K562 (cell line): Measurements from ENCODE around the gene DLAT. TPM values are rescaled to one million over a fixed set of nuclear protein-coding genes. Genes with fewer than 3 reads are reported as not detected.

Experiments used
- AFF1 ChIP-seq, 2 experiments: fragments of 450-650 bp; IDR thresholded peaks; 2 replicates each; pipeline ENCODE4 v1.6.1; 2018; ENCODE audit warnings: mild to moderate bottlenecking in 2 of 2, low read depth in 1 of 2; ENCODE audit not compliant: partially characterized antibody in 2 of 2
- BRD4 ChIP-seq: fragments of 200-600 bp; sonication (generic); IDR thresholded peaks from 2 replicates; pipeline ENCODE4 v1.6.1; 2017; ENCODE audit warnings: inconsistent platforms
- CXXC5 ChIP-seq: fragments of 250-450 bp; sonication (Bioruptor Pico); IDR thresholded peaks from 2 replicates; pipeline ENCODE4 v1.8.0; 2022; ENCODE audit warnings: inconsistent platforms, mild to moderate bottlenecking, moderate library complexity
- E2F1 ChIP-seq: sonication (generic); formaldehyde crosslinking; IDR thresholded peaks from 2 replicates; pipeline ENCODE4 v1.8.1; 2023; ENCODE audit warnings: mild to moderate bottlenecking, missing genetic modification reagents, moderate library complexity
- ETS2 ChIP-seq: IDR thresholded peaks from 2 replicates; pipeline ENCODE4 v1.6.1; 2016; ENCODE audit warnings: borderline replicate concordance, missing genetic modification characterization, mild to moderate bottlenecking, moderate library complexity, missing compliant biosample characterization; ENCODE audit not compliant: poor library complexity, severe bottlenecking
- ETV1 ChIP-seq: fragments of 450-650 bp; conservative IDR thresholded peaks from 2 replicates; pipeline ENCODE4 v1.6.1; 2016; ENCODE audit warnings: missing genetic modification characterization, control low read depth, low read depth, missing compliant biosample characterization
- GABPB2 ChIP-seq: fragments of 250-450 bp; sonication (Bioruptor Pico); conservative IDR thresholded peaks from 2 replicates; pipeline ENCODE4 v1.5.1; 2021; ENCODE audit warnings: mild to moderate bottlenecking
- HDAC8 ChIP-seq: fragments of 450-650 bp; IDR thresholded peaks from 2 replicates; pipeline ENCODE4 v1.6.1; 2016; ENCODE audit warnings: mild to moderate bottlenecking, missing genetic modification characterization, moderate library complexity, missing compliant biosample characterization
- HLTF ChIP-seq: fragments of 450-650 bp; IDR thresholded peaks from 2 replicates; pipeline ENCODE4 v1.6.1; 2016
- LARP7 ChIP-seq: fragments of 450-650 bp; IDR thresholded peaks from 2 replicates; pipeline ENCODE4 v1.6.1; 2016
- MIER1 ChIP-seq: fragments of 450-650 bp; IDR thresholded peaks from 2 replicates; pipeline ENCODE4 v1.6.1; 2016; ENCODE audit warnings: antibody characterized with exemption, mild to moderate bottlenecking, low read depth
- MXI1 ChIP-seq: IDR thresholded peaks from 2 replicates; pipeline ENCODE4 v1.6.1; 2011; ENCODE audit warnings: low read depth, mild to moderate bottlenecking, improper control_type of control experiment, low read length
- NFATC3 ChIP-seq: fragments of 450-650 bp; IDR thresholded peaks from 2 replicates; pipeline ENCODE4 v1.6.1; 2017; ENCODE audit warnings: mild to moderate bottlenecking
- polyA plus RNA-seq, 8 experiments: library from polyadenylated mRNA; depleted of rRNA in 4 of 8; stranded (reverse) in 5 of 8; unstranded in 3 of 8; fragments of >200 nt; fragmentation: Nextera tagmentation in 2 of 8; fragmentation: Illumina TruSeq in 1 of 8; extraction: Ambion mirVana in 2 of 8; extraction: Trizol in 1 of 8; gene quantifications; 2 replicates each; pipeline versions ENCODE4 v1.2.1 to v1.2.3, GENCODE V29; 2011 to 2014; ENCODE audit warnings: inconsistent platforms in 1 of 8, missing spikeins in 1 of 8
- total RNA-seq, 7 experiments: library from RNA; depleted of rRNA in 6 of 7; stranded (reverse); fragments of >200 nt in 6 of 7; fragmentation: Illumina TruSeq in 2 of 7; extraction: Trizol in 2 of 7; gene quantifications; 2 replicates each; pipeline versions ENCODE4 v1.2.1 to v1.2.3, GENCODE V29; 2011 to 2021; ENCODE audit warnings: low replicate concordance in 1 of 7
- TF ChIP-seq, protein P1 (sequence below): fragments of 450-650 bp; IDR thresholded peaks from 2 replicates; pipeline ENCODE4 v1.6.1; 2016; ENCODE audit warnings: borderline replicate concordance
- TF ChIP-seq, protein P2 (sequence below): conservative IDR thresholded peaks from 2 replicates; pipeline ENCODE4 v1.6.1; 2011; ENCODE audit warnings: low read depth, mild to moderate bottlenecking, low read length; ENCODE audit not compliant: control insufficient read depth
- TF ChIP-seq, protein P3 (sequence below): fragments of 450-650 bp; formaldehyde crosslinking; IDR thresholded peaks from 2 replicates; pipeline ENCODE4 v1.4.0; 2022; ENCODE audit warnings: missing genetic modification characterization

DLAT gene
- total and polyA plus RNA-seq, 9 of the 15 experiments (the other 6 are each of a cell fraction or from before 2014, with no cell fraction given) = 41.7 to 152 (median 105) TPM

DNA sequence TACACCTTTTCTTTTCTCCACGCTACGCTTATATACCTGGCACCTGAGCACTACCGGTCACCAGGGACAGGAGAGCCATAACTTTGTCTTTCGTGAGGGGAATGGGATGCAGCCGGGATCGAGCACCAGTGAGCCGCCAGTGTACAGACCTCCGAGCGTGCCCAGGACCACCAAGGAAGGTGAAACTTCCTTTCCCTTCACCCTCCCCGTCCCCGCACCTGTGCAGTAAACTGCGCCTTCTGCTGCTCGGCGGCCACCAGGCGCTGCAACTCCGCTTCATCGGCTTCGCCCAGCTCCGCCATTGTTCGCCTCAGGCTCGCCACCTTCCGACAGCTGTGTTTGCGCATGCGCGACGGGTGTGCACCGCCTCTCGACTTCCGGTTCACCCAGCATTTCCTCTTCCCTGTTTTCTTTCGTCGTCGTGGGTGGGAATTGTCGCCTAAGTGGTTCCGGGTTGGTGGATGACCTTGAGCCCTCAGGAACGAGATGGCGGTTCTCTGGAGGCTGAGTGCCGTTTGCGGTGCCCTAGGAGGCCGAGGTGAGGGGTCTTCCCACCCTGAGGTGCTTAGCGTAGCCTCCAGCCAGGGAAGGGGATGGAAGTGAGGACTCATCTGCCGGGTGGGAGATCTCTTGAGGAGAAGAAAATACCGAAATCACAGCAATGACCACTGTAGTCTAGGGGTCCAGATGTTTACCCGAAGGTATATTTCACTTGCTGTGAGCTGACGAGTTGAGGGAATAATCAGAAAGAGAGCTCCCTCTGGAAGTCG lies 61.4 kb downstream of the DLAT start, which contains the start of the genes SDHD and TIMM8B (continued):
- TF ChIP-seq, protein P1, sequence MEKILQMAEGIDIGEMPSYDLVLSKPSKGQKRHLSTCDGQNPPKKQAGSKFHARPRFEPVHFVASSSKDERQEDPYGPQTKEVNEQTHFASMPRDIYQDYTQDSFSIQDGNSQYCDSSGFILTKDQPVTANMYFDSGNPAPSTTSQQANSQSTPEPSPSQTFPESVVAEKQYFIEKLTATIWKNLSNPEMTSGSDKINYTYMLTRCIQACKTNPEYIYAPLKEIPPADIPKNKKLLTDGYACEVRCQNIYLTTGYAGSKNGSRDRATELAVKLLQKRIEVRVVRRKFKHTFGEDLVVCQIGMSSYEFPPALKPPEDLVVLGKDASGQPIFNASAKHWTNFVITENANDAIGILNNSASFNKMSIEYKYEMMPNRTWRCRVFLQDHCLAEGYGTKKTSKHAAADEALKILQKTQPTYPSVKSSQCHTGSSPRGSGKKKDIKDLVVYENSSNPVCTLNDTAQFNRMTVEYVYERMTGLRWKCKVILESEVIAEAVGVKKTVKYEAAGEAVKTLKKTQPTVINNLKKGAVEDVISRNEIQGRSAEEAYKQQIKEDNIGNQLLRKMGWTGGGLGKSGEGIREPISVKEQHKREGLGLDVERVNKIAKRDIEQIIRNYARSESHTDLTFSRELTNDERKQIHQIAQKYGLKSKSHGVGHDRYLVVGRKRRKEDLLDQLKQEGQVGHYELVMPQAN = peak; percentile 26
- TF ChIP-seq LARP7 = no peak
- TF ChIP-seq GABPB2 (CRISPR knock-in tag) = no peak
- TF ChIP-seq BRD4 = peak; percentile 67; the same call in 1 of the 2 replicates
- peak; percentile 7; the same call in 1 of the 2 replicates for TF ChIP-seq MIER1
- TF ChIP-seq HDAC8 (tag) = no peak
- peak; percentile 49; the same call in 1 of the 2 replicates for TF ChIP-seq ETV1 (tag)
- TF ChIP-seq HLTF = no peak; the same call in 1 of the 2 replicates
- no peak for TF ChIP-seq MXI1
- TF ChIP-seq CXXC5 (CRISPR knock-in tag) = peak; percentile 40
- TF ChIP-seq ETS2 = no peak
- TF ChIP-seq, protein P2, sequence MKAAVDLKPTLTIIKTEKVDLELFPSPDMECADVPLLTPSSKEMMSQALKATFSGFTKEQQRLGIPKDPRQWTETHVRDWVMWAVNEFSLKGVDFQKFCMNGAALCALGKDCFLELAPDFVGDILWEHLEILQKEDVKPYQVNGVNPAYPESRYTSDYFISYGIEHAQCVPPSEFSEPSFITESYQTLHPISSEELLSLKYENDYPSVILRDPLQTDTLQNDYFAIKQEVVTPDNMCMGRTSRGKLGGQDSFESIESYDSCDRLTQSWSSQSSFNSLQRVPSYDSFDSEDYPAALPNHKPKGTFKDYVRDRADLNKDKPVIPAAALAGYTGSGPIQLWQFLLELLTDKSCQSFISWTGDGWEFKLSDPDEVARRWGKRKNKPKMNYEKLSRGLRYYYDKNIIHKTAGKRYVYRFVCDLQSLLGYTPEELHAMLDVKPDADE = peak; percentile 59; the same call in 1 of the 2 replicates
- peak in 1 of 2 experiments; percentile 71 for TF ChIP-seq AFF1 (IDR thresholded peaks at IDR 0.05; ENCODE audit: low read depth in 1 of 2, partially characterized antibody in 2 of 2)
- peak; percentile 100 for TF ChIP-seq NFATC3
- peak; percentile 63; the same call in 1 of the 2 replicates for TF ChIP-seq E2F1
- TF ChIP-seq, protein P3, sequence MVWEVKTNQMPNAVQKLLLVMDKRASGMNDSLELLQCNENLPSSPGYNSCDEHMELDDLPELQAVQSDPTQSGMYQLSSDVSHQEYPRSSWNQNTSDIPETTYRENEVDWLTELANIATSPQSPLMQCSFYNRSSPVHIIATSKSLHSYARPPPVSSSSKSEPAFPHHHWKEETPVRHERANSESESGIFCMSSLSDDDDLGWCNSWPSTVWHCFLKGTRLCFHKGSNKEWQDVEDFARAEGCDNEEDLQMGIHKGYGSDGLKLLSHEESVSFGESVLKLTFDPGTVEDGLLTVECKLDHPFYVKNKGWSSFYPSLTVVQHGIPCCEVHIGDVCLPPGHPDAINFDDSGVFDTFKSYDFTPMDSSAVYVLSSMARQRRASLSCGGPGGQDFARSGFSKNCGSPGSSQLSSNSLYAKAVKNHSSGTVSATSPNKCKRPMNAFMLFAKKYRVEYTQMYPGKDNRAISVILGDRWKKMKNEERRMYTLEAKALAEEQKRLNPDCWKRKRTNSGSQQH (CRISPR knock-in tag) = no peak
